Thyroid gland (tissue), 4 donors: Measurements from ENCODE around the gene SUSD5.

ENCODE experiments used
- POLR2A ChIP-seq, 2 donors: fragments of 450-650 bp; IDR thresholded peaks; one replicate each; pipeline ENCODE4 v1.6.1; 2017; ENCODE audit warnings: antibody characterized with exemption in 2 of 2, mild to moderate bottlenecking in 2 of 2, moderate library complexity in 1 of 2
- TF ChIP-seq, protein P1 (sequence below), 6 experiments: fragments of 200-600 bp in 3 of 6; fragments of 450-650 bp in 3 of 6; sonication (generic) in 3 of 6; IDR thresholded peaks; one replicate each; pipeline ENCODE4 v1.5.1; 2016 to 2019; ENCODE audit warnings: antibody characterized with exemption in 6 of 6, mild to moderate bottlenecking in 2 of 6, inconsistent platforms in 1 of 6, moderate library complexity in 1 of 6

DNA sequence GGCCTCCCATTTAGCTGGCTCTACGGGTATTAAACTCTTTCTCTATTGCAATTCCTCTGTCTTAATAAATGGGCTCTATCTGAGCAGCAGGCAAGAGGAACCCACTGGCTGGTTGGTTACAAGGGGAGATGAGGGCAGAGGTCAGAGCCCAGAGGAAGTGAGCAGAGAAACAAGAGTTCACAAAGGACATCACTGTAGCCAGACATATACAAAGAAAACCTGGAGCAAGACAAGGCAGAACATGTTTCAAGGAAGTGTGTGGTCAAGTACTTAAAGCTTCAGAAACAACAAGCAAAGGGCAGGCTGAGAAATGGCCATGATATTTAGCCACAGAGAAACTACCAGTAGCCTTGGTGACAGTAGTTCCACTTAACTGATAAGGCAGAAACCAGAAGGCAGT is 24.3 kb downstream of the SUSD5 start:
- TF ChIP-seq, protein P1, sequence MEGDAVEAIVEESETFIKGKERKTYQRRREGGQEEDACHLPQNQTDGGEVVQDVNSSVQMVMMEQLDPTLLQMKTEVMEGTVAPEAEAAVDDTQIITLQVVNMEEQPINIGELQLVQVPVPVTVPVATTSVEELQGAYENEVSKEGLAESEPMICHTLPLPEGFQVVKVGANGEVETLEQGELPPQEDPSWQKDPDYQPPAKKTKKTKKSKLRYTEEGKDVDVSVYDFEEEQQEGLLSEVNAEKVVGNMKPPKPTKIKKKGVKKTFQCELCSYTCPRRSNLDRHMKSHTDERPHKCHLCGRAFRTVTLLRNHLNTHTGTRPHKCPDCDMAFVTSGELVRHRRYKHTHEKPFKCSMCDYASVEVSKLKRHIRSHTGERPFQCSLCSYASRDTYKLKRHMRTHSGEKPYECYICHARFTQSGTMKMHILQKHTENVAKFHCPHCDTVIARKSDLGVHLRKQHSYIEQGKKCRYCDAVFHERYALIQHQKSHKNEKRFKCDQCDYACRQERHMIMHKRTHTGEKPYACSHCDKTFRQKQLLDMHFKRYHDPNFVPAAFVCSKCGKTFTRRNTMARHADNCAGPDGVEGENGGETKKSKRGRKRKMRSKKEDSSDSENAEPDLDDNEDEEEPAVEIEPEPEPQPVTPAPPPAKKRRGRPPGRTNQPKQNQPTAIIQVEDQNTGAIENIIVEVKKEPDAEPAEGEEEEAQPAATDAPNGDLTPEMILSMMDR (IDR thresholded peaks at IDR 0.05) = no peak
- TF ChIP-seq POLR2A (IDR thresholded peaks at IDR 0.05) = no peak
